ENCODE results near the gene DNTTIP2. TPM values are rescaled to one million over a fixed set of nuclear protein-coding genes. Genes with fewer than 3 reads are reported as not detected.

DNTTIP2 gene
- total RNA-seq, 1 experiment from 2014 or later, result 50.3 TPM

GRCh38 chr1:93910305-93910704 lies 31.3 kb upstream of the DNTTIP2 start:
- CTCF ChIA-PET, result interaction anchor here (0.6 to 1.2 kb wide), 2 partner anchors 19 to 426 kb away, joined by 3 read pairs; no protein-coding TSS in a partner anchor
- in situ Hi-C loops (cut with HindIII; ENCODE audit: low pct_unique_long_range_greater_than_20kb, low sequenced_read_pairs) (no loop called here), intact Hi-C loops (cut with micrococcal nuclease; ENCODE audit: unreplicated experiment) (no loop called here)
- no peaks in the 10 kb centered on the region for H3K27me3 ChIP-seq (ENCODE audit: control insufficient read depth, insufficient read depth, low read length)
- POLR2A ChIA-PET, result interaction anchor here (0.6 kb wide), 2 partner anchors 27 to 478 kb away, joined by 4 to 6 read pairs; no protein-coding TSS in a partner anchor
- H3K4me3 ChIP-seq (ENCODE audit: low read depth in 2 of 2, low read length in 2 of 2), result peak overlapping the region in 1 of 2 experiments; percentile 82; a peak in 1 of 4 replicates
- no peak for TF ChIP-seq REST (IDR thresholded peaks at IDR 0.05; ENCODE audit: insufficient read depth in 1 of 2, low read depth in 2 of 2, low read length in 1 of 2)
- no peak for TF ChIP-seq SIN3A (IDR thresholded peaks at IDR 0.05; ENCODE audit: borderline replicate concordance, insufficient read depth, low read depth, low read length)
- no peak for TF ChIP-seq TCF7L2 (IDR thresholded peaks at IDR 0.05; ENCODE audit: low read depth, low read length)
- TF ChIP-seq POLR2AphosphoS5 (IDR thresholded peaks at IDR 0.05; ENCODE audit: low read depth, low read length), result no peak
- no peak for TF ChIP-seq CTCF (IDR thresholded peaks at IDR 0.05)
- ATAC-seq (no peak), DNase-seq (ENCODE audit: low read depth, low spot score) (no peak)
- peaks cover 21% of the 10 kb centered on the region for H3K4me1 ChIP-seq (ENCODE audit: control insufficient read depth, insufficient read depth, low read length)
- H3K9me3 ChIP-seq (ENCODE audit: control insufficient read depth, insufficient read depth, low read depth, low read length), result no peaks in the 10 kb centered on the region
- H3K27ac ChIP-seq (ENCODE audit: low read length), result peak overlapping the region; percentile 87
- no TSS peak for BruUV-seq (replicated peaks)
- H3K36me3 ChIP-seq (ENCODE audit: control insufficient read depth, insufficient read depth, low read length), result peaks cover 2% of the 10 kb centered on the region; the same call in 1 of the 2 replicates

- intact Hi-C loops (cut with micrococcal nuclease; ENCODE audit: unreplicated experiment), result no loop called here
- CTCF ChIA-PET, result interaction anchor here (1.2 kb wide), 1 partner anchor 427 kb away, joined by 3 read pairs; no protein-coding TSS in a partner anchor
- Histone ChIP-seq H3K27ac (ENCODE audit: low read length) (peak within 1 kb of the TSS; percentile 88), H3K4me1 (ENCODE audit: control insufficient read depth, insufficient read depth, low read length) (peaks cover 25% of the 10 kb centered on the region), H3K27me3 (ENCODE audit: control insufficient read depth, insufficient read depth, low read length) (no peaks in the 10 kb centered on the region), H3K4me3 (ENCODE audit: low read depth in 2 of 2, low read length in 2 of 2) (peak within 1 kb of the TSS; percentile 82 to 87), H3K9me3 (ENCODE audit: control insufficient read depth, insufficient read depth, low read depth, low read length) (no peaks in the 10 kb centered on the region), H3K36me3 (ENCODE audit: control insufficient read depth, insufficient read depth, low read length) (peaks cover 2% of the 10 kb centered on the region; the same call in 1 of the 2 replicates)
- TF ChIP-seq SIN3A (IDR thresholded peaks at IDR 0.05; ENCODE audit: borderline replicate concordance, insufficient read depth, low read depth, low read length) (peak; percentile 67; the same call in 1 of the 2 replicates), CTCF (IDR thresholded peaks at IDR 0.05) (peak; percentile 97), REST (IDR thresholded peaks at IDR 0.05; ENCODE audit: insufficient read depth in 1 of 2, low read depth in 2 of 2, low read length in 1 of 2) (no peak), POLR2AphosphoS5 (IDR thresholded peaks at IDR 0.05; ENCODE audit: low read depth, low read length) (peak; percentile 47; the same call in 1 of the 2 replicates), TCF7L2 (IDR thresholded peaks at IDR 0.05; ENCODE audit: low read depth, low read length) (peak; percentile 43; the same call in 1 of the 2 replicates)
- peak; percentile 96 for ATAC-seq
- POLR2A ChIA-PET, result interaction anchor here (0.6 to 0.7 kb wide), 3 partner anchors 332 to 1506 kb away, joined by 3 to 6 read pairs (median 5); no protein-coding TSS in a partner anchor
- peak; percentile 58 for DNase-seq (ENCODE audit: low read depth, low spot score)
- in situ Hi-C loops (cut with HindIII; ENCODE audit: low pct_unique_long_range_greater_than_20kb, low sequenced_read_pairs), result no loop called here
- no TSS peak for BruUV-seq (replicated peaks)
These were observed 30.4 kb upstream of the DNTTIP2 start, which contains the start of gene GCLM for GRCh38 chr1:93909146-93910050. TSS of gene GCLM (minus strand) at chr1:93909430. CDS start at chr1:93909163, 267 bp downstream.
